ENCODE data around the gene EMILIN3.

The EMILIN3 gene

DNA sequence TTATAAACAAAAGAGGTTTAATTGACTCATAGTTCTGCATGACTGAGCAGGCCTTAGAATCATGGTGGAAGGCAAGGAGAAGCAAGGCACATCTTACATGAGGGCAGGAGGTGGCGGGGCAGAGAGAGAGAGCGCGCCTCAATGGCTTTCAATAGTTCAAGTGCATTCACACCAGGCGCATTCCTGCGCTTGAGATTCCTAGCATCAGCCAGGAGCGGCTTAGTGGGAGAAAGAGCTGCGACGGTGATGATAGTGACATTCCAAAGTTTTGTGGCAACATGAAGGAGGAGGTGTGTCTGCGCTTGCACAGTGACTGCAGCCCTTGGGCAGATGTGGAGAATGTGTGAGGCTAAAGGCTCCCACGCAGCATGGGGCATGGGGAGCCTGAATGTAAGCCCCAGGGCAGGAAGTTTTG is 25.0 kb upstream of the EMILIN3 start:
- DNase-seq: no peak

DNA sequence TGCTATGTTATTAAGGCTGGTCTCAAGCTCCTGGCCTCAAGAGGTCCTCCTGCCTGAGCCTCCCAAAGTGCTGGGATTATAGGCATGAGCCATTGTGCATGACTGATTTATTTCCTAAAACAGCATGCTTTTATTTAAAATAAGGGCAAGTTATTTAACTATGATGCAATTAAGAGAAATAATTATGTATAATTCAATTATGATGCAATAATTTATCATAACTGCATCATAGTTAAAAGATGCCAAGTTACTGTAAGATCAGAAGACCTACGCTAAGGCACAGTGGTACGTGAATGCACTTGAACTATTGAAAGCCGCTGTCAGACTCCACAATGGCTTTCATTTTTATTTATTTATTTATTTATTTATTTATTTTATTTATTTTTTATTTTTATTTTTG is 24.3 kb upstream of the EMILIN3 start:
- no peak for DNase-seq

DNA sequence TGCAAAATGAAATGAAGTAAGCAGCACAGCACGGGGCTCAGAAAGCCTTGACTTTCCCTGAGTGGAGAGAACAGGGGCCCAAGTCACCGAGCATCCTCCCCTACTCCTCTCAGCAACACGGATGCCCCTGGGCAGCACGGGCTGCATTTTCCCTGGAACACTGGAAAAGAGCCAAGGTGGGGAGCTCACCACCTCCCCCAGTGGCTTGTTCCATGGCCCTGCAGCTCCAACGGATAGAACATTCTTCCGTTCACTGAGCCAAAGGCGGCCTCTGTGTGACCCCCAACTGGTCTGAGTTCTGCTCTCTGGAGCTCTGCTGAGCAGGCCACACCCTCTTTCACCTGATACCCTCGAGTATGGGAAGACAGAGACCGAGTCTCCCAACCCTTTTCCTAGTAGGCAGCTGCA is 20.8 kb upstream of the EMILIN3 start:
- no peak for DNase-seq

DNA sequence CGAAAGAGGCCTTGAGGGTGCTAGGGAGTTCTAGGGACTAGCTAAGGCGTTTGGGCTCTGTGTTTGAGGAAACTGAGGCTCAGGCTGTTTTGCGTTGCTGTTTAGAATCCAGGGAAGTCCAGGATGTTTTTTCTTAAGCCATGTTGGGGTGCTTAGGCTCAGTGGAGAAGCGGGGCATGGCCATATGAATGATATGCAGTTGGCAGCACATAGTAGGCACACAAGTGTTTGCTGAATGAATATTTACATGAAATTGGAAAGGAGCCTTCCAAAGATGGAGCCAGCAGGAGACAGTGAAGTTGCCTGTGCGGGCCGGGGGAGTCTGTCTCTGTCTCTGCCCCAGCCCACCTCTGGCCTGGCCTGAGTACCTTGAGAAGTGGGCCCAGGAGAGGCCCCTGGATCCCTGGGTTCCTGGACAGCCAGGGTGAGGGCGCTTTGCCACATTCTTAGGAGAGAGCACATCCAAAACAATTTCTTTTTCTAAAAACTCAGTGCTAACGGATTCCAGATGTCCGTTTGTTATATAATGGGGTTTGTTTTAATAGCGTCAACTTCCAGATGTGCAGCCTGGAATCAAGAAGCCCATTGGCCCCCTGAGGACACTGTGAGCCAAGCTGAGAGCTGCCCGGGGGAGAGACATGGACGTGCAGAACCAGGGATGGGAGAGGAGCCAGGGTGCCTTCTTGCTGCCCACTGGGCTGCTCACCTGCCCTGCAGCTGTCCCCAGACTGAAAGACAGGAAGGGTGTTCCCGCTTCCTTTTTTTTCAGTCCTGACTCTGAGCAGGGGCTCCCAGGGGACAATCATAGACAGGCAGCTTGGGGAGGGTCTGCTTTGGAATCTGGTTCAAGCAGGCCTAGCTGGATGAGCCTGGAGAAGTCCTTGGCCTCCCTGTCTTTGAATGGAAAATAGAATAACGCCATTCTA is 20.1 kb upstream of the EMILIN3 start:
- no peak for DNase-seq

DNA sequence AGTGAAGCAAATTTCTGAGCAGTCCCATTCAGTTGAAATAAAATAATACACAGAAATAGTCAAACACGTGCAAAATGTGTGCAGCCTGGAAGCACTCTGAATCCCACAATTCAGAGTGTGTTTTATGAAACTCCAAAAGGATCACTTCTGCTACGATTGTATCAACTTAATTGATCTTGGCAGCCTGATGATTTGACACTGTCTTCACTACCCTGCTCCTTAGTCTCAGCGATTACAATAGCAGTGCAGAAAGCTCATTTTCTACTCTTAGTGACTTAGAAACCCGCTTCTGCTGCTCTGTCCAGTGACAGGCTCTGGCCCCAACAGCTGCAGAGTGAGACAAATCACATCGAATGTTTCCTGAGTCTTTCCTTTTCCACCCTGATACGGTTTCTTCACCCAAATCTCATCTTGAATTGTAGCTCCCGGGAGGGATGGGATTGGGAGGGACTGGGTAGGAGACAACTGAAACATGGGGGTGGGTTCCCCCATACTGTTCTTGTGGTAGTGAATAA is 16.2 kb upstream of the EMILIN3 start:
- DNase-seq: no peak

DNA sequence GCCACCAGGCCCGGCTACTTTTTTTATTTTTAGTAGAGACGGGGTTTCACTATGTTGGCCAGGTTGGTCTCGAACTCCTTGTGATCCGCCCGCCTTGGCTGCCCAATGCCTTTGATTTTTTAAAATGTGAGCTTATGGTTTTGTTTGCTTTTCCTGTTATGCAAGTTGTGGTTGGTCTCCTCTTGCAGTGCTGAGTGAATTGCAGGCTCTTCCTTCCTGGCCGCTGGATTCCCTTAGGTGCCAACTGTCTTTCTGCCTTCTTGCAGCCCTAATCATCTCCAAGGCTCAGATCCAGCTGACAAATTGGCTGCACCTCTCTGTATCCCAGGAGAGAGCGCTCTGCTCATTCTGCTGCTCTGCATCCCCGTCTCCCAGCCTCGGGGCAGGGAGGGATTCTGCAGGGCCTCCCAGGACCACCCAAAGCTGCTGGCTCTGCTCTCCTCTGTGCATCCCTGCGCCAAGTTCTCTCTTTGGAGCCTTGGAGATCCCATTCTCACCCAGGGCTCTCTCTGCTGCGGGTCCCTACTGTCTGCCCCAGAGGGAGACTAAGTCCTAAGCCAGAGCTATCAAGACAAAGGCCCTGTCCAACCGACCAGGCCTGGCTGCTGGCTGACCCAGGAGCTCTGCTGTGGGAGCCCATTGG is 14.1 kb upstream of the EMILIN3 start:
- DNase-seq: no peak

DNA sequence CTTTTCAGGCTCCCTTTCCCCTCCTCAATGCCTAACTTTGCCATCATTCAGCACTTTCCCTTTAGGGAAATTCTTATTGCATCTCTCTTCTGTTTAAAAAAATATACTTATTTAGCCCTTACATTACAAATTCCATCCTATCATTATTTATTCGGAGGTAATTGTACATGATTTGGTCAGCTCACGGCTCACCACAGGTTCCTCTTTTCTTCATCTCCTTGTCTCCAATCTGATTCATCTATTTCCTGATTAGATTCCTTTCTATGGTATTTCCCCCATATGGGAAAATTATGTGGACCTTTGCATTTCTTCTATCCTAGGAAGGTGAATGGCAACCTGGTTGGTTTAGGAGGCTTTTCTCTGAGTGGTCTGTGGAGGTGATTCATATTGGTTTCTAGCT is 12.9 kb upstream of the EMILIN3 start:
- DNase-seq: no peak

DNA sequence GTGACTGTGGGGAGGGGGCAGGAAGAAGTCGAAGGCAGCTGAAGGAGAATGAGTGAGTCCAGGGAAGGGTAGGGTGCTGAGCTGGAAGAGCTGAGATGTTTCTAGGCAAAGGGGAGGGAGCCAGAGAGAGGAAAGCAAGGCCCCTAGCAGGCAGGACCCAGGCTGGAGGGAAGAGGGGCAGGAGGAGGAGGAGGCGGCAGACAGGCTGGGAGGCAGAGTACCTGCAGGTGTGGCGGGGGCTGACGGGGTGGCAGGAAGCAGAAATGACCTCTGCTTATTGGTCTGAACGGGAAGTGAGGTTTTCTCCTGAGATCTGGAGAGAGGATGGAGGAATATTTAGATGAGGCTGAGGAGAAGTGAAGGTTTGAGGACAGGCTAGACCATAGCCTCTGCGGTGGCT is 10.7 kb upstream of the EMILIN3 start:
- DNase-seq: no peak

DNA sequence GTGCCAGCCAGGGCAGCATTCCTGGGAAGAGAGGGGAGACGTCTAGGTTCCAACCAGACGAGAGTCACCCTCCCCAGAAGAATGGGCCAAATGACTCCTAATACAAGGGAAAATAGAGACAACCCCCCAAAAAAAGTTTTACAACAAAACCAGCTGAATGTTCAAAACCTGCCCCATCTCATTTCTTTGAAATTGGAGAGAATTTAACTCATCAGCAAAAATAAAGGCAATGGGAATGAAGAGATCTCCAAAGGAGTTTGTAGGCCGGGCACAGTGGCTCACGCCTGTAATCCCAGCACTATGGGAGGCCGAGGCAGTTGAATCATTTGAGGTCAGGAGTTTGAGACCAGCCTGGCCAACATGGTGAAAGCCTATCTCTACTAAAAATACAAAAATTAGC is 9.7 kb upstream of the EMILIN3 start:
- DNase-seq: no peak

DNA sequence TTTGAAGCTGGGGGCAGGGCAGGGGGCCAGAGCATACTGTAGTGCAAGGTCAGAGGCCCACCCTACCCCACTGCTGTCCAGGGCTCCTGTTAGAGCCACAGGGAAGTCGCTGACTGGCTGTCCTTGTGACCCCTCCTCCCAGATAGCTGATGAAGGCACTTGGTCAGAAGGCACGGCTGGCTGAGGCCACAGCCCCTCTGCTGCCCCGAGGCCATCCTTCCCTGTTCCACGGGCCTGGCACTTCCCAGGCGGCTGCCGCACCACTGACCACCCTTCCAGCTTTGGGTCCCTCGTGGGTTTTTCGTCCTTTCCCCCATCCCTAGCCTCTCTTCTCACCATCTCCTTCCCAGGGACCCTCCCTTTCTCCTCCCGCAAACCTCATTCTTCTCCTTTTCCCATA is 9.2 kb upstream of the EMILIN3 start:
- no peak for DNase-seq

DNA sequence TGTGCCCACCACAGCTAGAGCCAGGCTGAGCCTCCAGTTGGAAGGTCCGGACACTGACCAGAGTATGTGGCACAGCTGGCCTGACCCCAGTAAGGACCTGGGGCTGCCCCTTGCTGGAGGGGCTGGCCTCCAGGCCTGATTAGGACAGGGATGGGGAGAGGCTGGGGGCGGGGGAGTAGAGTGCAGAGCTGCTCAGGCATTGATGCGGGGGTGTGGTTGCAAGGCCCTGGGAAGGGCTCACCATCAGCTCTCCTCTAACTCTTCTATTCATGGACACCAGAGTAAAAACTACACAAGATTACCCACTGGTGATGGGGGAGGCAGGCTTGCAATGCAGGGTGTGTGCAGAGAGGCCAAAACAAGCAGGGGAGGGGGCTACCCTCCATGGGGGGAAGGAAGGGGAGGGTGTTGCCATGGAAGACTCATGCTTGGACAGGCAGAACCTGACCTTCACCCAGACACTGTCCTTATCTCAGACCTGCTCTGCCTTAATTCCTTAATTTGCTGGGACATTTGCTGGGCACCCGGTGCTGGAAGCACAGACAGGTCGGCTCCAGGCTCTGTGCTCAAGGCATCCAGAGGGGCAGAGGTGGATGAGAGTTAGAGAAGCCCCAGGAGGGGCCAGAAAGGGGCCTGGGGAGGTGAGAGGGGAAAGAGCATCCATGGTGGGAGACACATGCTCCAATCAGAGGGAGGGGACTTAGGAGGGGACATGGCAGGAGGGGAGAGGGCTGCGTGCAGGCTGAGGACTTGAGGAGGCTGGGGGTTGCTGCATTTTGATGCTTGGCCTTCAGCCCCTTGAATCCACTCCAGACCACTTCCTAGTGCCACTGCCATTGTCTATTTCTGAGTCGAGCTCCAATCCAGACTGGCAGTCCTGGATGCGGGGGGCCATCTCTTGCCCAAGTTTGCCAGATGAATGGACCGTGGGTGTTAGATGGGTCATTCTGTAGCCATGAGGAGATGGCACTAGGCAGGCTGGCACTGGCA is 7.6 kb upstream of the EMILIN3 start:
- no peak for DNase-seq

DNA sequence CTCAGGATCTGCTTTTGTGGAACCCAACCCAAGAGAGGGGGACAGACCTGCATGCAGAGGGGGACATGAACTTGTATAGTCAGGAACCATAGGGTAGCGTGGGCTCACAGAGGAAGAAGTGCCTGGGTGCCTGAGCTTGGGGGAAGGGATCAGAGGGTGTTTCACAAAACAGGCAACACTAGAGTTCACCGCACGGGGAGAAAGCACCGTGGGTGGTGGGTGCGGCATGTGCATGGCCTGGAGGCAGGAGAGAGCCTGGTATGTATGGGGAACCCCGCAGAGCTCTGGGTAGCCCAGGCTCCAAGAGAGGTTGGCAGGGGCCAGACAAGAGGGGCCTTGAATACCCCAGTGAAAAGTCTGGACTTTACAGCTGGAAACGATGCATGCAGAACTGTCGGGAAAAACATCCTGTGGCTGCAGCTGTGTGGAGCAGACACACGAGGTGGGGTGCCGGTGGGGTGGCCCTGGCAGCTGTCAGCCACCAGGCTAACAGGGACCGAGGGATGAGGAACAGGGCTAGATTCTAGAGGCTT is 6.7 kb upstream of the EMILIN3 start:
- DNase-seq: no peak

DNA sequence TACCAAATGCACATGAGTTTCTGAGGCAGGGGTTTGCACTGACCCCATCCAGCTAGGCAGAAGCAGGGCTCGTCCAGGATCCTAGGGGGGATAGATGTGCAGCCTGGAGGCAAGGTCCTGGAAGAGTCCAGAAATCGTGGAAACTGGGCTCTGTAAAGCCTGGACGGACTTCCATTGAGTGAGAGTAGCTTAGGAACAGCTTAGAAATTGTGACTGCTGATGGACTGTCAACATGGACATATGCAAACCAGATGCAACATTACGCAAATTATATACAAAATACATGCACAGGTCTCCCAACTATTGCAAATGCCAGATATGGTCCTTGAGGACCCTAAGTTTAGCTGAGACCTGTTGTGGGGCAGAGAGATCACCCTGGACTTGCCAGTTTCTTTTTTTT is 4.8 kb upstream of the EMILIN3 start:
- no peak for DNase-seq

DNA sequence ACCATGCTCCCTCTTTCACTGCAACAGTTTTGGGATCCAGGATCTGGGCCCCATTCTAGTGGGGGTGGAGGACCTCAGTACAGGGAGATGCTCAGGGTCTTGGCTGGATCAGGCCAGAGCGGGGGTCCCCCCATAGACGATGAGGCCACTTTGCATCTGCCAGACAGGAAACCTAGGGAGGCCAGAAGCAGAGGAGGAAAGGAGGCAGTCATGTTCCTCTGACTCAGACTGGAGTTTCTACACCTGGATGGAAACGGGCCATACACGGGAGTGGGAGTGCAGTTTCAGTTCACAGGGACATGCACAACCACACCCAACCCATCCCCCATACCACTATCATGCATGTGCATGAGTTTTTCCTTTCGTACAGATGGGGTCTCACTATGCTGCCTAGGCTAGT is 3.6 kb upstream of the EMILIN3 start:
- DNase-seq: no peak

DNA sequence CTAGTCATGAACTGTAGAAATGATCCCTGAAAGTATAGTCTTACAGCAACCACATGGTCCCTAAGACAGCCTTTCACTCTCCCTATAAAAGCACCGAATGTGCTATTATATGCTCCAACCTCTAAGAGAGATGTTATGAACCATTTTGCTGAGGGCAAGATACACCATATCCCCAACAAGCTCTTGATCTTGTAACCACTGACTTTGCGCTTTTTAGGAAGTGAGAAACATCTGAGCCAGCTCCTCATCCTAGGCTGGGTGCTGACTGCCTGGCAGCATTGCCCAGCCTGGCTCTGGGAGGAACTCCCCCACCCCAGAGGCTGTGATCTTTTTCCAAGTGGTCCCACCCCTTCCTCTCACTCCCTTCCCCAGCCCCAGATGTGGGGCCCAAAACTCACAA is 3.1 kb upstream of the EMILIN3 start:
- DNase-seq: no peak

DNA sequence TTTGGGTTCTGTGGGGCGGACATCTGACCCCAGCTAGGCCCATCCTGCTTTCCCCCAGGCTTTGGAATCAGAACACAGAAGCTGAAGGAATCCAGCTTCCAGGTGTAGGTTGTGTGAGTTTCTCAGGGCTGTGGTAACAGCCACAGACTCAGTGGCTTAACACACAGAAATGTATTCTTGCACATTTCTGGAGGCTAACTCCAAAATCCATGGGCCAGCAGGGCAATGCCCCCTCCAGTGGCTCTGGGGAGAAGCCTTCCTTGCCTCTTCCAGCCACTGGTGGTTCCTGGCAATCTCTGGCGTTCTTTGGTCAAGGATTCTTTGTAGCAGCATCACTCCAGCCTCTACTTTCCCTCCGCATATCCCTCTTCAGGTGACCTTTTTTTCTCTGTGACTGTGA is 1.3 kb upstream of the EMILIN3 start:
- no peak for DNase-seq

DNA sequence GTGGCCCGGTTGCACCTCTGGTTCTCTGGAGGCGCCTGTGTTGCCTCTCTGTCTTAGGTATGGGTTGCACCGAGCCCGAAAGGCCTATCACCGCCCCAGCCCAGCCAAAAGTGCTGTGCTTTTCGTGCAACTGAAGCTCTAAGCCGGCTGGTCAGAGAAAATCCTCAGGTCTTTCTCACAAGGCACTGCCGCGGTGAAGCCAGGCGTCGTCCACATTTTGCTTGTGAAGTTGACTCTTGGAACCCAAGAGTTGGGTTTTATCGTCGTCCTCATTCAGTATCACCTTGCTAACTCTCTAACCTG is 726 bp upstream of the EMILIN3 start:
- no peak for DNase-seq

DNA sequence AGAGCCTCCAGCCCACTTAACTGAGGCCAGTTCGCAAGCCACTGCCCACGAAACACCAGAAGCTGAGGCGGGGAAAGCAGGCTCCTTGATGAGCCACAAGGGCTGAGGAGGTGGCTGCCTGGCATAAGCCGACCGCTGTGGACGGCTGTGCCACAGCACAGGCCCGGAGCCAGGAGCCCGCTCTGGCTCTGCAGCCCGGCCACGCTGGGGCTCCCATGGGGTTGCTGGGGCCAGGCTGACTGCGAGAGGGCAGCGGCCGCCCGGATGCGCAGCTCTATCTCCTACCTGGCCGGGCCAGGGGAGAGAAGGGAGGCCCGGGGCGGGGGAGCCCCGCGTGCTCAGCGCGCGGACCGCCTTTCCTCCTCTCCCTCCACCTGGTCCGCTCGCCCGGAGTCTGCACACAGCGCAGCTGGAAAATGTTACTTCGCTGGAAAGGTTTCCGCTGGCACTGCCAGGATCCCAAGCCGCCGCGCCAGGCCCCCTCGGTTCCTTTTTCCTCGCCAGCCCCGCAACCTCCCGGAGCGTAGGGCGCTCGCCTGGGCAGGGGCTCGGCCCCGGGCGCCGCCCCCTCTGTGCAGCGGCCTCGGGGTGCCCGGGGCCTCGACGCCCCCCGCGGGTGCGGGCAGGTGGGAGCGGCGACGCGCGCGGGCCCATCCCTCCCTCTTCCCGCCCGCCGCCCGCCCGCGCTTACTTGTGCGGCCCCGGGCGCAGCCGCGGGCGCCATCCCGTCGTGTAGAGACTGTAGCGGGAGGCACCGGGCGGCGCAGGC is 657 bp downstream of the EMILIN3 start:
- DNase-seq: no peak

DNA sequence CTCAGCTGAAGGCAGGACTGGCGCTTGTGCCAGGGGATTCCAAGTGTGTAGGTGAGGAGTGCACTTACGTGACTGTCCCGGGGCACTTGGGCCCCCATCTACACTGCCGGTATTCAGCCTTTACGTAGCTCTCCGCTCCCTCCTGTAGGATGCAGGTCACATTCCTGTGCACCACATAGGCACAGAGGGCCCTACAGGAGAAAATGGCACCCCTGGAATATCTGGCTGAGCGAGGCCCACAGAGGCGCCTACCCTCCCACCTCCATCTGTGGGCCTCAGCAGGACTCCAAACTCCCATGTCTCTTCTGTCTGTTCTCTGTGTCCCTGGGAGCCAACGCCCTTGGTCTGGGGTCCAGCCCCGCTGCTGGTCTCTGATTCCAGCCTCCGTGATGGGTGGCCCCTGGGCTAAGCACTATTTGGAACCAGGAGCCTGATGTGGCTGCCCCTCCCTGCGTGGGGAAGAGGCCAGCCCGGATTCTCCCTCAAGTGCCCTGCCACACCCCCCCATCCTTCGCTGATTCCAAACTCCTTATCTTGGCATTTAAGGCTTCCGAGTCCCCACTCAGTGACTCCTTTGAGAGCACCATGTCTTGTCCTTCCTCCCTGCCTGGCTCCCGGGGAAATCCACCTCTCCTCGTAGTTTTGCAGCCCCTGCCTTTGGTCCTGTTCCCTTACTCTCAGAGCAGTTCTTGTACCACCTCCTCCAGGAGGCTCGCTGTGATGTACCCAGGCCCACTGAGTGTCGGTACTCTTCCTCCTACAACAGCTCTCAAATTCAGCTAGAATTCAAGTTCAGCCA is 1.5 kb downstream of the EMILIN3 start:
- no peak for DNase-seq

DNA sequence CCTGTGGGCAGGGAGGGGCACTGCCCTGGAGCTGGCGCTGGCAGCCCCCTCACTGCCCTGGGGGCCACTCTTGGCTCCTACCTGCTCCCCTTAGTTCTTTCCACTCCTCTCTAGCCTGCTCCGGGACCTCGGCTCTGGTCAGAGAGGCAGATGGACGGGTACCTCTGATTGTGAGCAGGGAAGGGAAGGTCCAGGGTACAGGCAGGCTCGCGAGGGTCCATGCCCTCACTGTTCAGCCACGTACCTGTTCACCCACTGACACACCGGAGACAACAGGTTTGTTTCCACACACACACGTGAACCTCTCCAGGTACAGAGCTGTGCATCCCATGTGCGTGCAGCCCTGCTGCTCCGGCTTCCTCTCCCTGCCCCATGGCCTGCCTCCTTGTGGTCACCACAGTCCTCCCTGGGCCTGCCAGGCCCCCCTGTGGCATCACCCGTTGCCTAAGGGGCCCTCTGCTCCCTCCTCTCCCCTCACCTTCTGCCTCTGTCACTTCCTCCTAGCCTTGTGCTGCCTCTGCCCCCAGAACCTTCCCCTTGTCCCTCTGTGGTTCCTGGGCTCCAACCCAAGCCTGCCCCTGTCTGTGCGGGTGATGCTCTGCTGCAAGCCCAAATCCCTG is 2.3 kb downstream of the EMILIN3 start:
- DNase-seq: no peak

DNA sequence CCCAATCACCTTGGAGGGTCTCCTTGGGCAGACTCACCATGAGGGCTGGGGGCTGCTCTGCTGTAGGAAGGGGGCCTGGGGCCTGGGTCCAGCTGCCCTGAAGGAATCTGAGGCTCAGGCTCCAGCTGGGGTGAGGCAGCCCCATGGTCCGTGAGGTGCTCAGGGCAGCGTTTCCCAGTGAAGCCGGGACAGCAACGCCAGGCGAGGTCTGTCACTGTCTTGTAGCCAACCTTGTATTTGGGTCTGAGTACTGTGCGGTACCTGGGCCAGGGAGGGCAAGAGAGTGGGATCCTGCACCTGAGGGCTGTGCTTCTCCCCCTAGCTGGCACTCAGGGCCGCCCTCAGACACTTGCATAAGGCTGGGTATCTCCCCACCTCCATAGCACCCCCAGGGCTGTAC is 3.0 kb downstream of the EMILIN3 start:
- DNase-seq: no peak

Data from activated CD4-positive, alpha-beta T cell treated with anti-CD3 and anti-CD28 coated beads, Interleukin-2, amount 50 U/mL, for 4 hours (primary cell).